NCI-H1417 (cell line): ENCODE data around the gene ZMYND15.

Experiments used
- DNase-seq, 3 experiments: peaks; one replicate each; lab custom pipeline; 2025; lab: John Stamatoyannopoulos, UW

ZMYND15 gene

DNA sequence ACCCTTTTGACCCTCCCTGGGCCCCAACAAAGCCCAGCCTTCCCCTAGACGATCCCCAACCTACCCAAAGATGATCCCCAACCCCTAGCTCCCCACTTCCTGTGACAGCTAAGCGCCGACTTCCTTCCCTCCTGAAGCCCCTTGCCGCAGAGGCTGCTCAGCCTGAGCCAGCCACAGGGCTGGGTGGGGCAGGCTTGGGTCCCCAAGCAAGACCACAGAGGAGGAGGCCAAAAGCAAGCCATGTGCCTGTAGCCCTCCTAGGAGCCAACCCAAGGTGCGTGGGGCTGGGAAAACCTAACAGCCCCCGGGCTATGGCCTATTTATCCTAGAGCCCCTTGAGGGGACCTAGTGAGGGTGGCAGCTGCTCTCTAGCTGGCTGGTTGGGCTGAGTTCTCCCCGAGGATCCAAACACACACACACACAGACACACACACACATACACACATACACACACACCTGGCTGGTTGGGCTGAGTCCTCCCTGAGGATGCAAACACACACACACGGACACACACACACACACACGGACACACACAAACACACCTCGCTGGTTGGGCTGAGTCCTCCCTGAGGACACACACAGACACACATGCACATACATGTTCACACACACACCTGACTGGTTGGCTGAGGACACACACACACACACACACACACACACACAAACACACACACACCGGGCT, 24.4 kb upstream of the ZMYND15 start:
- DNase-seq = no peak

- DNase-seq = no peak
Measured at GRCh38 chr17:4716081-4716480, 23.6 kb upstream of the ZMYND15 start.

DNA sequence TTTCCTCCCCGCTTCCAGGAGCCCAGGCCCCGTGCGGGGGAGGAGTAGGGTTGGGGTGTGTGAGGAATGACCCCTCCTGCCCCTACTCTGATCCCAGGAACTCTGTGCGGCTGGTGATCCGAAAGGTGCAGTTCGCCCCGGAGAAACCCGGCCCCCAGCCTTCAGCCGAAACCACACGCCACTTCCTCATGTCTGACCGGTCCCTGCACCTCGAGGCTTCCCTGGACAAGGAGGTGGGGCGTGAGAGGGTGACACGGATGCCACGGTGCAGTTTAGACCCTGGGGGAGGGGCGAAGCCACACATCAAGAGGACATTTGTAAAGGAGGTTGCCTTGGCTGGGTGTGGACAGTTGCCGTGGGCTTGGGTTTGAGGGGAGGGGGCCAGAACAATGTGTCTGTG, 21.8 kb upstream of the ZMYND15 start:
- DNase-seq = no peak

DNA sequence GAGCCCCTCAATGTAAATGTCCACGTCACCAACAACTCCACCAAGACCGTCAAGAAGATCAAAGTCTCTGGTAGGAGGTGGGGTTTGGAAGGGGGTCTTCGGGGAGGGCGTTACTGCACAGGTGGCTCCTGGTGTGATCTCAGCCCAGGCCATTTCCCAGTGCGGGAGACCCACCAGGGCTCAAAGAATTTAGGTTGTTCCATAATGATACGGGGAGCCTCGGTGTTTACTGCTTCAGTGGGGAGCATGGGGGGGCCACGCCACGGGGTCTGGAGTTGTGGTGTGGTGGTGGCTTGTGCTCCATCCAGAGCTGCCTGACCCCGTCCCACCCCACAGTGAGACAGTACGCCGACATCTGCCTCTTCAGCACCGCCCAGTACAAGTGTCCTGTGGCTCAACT, 21.4 kb upstream of the ZMYND15 start:
- no peak for DNase-seq

- DNase-seq = no peak
Measured at GRCh38 chr17:4719146-4719545, 20.5 kb upstream of the ZMYND15 start.

DNA sequence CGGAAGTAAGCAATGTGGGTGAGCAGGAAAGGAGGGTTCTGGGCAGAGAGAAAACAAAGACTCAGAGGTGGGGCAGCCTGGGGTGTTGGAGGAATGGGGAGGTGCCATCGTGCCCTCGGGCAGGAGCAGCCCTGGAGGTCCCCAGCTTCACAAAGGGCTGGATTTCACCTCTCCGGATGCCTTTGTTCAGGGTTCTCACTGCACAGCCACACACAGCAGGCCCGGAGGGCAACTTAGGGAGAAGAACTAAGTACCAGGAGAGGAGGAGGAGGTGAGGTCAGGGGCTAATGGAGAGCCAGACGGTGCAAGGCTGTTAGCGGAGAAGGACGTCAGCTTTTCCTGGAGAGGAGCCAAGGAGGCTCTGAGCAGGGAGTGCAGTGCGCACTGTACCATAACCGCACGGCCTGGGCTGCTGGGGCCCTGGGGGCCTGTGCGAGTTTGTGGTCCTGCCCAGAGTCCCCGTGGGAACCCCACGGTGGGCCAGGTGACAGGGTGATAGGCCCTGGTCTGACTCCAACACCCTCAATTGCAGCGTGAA, 19.9 kb upstream of the ZMYND15 start:
- DNase-seq = no peak

DNA sequence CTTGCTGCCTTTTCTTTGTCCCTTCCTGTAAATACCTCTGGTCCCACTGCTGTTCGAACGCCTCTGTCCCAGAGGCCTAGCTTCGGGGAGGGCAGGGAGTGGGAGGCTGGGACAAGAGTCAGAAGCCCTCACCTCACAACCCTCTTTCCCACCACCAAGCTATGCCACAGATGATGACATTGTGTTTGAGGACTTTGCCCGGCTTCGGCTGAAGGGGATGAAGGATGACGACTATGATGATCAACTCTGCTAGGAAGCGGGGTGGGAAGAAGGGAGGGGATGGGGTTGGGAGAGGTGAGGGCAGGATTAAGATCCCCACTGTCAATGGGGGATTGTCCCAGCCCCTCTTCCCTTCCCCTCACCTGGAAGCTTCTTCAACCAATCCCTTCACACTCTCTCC, 18.8 kb upstream of the ZMYND15 start:
- no peak for DNase-seq

GRCh38 chr17:4721203-4722135, 18.2 kb upstream of the ZMYND15 start:
- DNase-seq = no peak

DNA sequence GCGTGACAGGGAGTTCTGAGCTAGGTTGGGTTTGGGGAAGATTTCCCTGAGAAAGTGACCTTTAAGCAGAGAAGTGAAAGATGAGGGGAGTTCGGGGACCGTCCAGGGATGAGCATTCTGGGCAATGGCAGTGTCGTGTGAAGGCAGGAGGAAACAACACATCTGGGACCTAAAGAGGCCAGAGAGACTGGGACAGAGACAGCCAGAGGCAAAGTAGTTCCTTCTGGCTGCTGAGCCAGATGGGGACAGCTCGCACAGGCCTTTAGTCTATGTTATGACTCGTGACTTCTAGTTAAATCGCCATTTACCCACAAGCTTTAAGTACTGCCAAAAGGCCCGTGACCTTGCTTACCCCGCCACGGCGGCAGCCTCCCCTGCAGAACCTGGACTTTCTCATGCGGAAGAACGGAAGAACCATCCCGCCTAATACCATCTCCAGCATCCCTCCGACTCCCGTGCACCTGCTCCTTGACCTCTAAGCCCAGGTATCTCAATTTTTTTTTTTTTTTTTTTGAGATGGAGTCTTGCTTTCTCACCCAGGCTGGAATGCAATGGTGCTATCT, 16.9 kb upstream of the ZMYND15 start:
- no peak for DNase-seq

- DNase-seq = no peak
Measured at GRCh38 chr17:4724650-4725049, 15.0 kb upstream of the ZMYND15 start.

DNA sequence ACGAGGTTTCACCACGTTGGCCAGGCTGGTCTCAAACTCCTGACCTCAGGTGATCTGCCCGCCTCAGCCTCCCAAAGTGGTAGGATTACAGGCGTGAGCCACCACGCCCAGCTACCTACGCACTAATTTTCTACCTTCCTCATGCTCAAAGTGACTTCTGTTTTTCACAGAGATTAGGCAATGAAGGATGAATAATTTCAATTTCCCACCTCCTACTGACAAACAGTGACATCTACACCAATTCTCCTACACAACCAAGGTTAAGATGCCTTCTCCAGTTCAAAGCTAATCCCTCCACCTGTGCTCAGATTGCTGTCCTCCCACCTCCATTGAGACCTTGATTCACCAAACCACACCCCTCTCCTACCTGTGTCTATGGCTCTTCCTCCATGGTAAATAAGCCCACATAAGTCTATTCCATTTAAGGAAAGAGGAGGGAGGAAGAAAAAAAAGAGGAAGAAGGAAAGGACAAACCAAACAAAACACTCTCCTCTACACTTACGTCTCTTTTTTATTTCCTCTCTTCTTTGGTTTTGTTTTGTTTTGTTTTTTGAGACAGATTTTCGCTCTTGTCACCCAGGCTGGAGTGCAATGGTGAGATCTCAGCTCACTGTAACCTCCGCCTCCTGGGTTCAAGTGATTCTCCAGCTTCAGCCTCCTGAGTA, 13.9 kb upstream of the ZMYND15 start:
- DNase-seq = no peak

GRCh38 chr17:4728124-4728523, 11.5 kb upstream of the ZMYND15 start:
- no peak for DNase-seq

- DNase-seq = no peak
Measured at GRCh38 chr17:4733073-4733531, 6.5 kb upstream of the ZMYND15 start.

- no peak for DNase-seq
Measured at GRCh38 chr17:4734857-4735475, 4.7 kb upstream of the ZMYND15 start.

GRCh38 chr17:4735876-4736651, 3.6 kb upstream of the ZMYND15 start:
- DNase-seq = no peak

- DNase-seq = no peak
Measured at GRCh38 chr17:4738136-4739121, 1.2 kb upstream of the ZMYND15 start.

DNA sequence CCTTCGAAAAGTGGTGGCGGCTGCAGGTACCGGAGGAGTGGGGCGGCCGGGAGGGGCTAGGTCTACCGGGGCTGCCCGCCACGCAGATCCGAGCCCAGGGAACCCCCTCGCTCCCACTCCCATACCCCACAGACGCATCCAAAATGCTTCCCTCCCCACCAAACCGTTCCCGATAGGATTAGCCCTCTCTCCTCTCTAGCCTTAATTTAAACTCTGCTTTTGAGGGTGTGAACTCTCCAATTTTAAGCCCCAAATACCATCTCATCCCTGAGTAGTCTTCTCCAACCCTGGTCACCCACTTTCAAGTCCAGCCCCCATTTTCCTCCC, 355 bp downstream of the ZMYND15 start:
- DNase-seq = no peak

- DNase-seq = no peak
Measured at GRCh38 chr17:4740584-4740983, 951 bp downstream of the ZMYND15 start.

GRCh38 chr17:4741544-4741943, 1.9 kb downstream of the ZMYND15 start:
- DNase-seq = no peak

GRCh38 chr17:4742133-4742532, 2.5 kb downstream of the ZMYND15 start:
- no peak for DNase-seq
